ENCODE measurements around the gene PTPRT.

Gene PTPRT

DNA sequence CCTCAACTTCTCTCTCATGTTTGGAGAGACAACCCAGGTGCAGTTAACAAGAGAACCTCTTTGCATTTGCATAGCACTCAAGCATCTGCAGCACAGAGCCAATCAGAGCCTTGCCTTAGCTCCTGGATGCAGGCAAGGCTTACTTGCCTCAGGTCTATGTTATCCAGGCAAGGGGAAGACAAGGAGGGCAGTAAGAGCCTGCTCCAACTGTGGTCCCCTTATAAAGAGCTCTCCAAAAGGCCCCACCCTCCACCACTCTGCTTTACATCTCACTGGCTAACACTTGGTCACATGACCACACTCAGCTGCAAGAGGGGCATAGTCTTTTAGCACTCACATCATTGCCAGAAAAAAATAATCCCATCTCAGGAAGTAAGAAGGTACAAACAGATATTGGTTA is 540.0 kb downstream of the PTPRT start:
- DNase-seq (ENCODE audit: extremely low spot score) = no peak
- ChIA-PET POLR2A (no interaction called here), CTCF (interaction anchor here (2.3 kb wide), 1 partner anchor 10 kb away, joined by 6 read pairs; no protein-coding TSS in a partner anchor)
- TF ChIP-seq, protein P1, sequence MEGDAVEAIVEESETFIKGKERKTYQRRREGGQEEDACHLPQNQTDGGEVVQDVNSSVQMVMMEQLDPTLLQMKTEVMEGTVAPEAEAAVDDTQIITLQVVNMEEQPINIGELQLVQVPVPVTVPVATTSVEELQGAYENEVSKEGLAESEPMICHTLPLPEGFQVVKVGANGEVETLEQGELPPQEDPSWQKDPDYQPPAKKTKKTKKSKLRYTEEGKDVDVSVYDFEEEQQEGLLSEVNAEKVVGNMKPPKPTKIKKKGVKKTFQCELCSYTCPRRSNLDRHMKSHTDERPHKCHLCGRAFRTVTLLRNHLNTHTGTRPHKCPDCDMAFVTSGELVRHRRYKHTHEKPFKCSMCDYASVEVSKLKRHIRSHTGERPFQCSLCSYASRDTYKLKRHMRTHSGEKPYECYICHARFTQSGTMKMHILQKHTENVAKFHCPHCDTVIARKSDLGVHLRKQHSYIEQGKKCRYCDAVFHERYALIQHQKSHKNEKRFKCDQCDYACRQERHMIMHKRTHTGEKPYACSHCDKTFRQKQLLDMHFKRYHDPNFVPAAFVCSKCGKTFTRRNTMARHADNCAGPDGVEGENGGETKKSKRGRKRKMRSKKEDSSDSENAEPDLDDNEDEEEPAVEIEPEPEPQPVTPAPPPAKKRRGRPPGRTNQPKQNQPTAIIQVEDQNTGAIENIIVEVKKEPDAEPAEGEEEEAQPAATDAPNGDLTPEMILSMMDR (IDR thresholded peaks at IDR 0.05; ENCODE audit: control extremely low read depth, extremely low read depth, low read depth, missing control alignments) = no peak

DNA sequence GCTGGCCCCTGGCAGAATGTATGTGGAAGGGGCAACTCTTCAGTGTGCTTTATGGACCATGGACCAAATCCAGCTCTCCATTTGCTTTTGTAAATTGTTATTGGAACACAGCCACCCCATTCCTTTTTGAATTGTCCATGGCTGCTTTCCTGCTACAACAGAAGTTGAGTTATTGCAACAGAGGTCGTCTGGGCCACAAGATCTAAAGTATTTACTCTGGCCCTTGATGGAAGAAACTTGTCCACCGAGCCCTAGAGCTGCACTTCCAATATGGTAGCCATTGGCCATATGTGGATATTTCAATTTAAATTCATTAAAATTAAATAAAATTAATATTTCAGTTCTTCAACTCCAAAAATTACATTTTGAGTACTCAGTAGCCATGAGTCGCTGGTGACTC is 543.5 kb downstream of the PTPRT start:
- DNase-seq (ENCODE audit: extremely low spot score) = no peak
- POLR2A ChIA-PET = no interaction called here
- TF ChIP-seq, protein P1 (IDR thresholded peaks at IDR 0.05; ENCODE audit: control extremely low read depth, extremely low read depth, low read depth, missing control alignments) = no peak
- CTCF ChIA-PET = no interaction called here

- POLR2A ChIA-PET = no interaction called here
- TF ChIP-seq, protein P1 (IDR thresholded peaks at IDR 0.05; ENCODE audit: control extremely low read depth, extremely low read depth, low read depth, missing control alignments) = no peak
- DNase-seq (ENCODE audit: extremely low spot score) = no peak
These were observed 547.8 kb downstream of the PTPRT start for GRCh38 chr20:42641886-42642285.

GRCh38 chr20:42639140-42639539 is 550.6 kb downstream of the PTPRT start:
- TF ChIP-seq, protein P1 (IDR thresholded peaks at IDR 0.05; ENCODE audit: control extremely low read depth, extremely low read depth, low read depth, missing control alignments) = no peak
- DNase-seq (ENCODE audit: extremely low spot score) = no peak
- ChIA-PET POLR2A (no interaction called here), CTCF (no interaction called here)

More at GRCh38 chr20:42641886-42642285, 547.8 kb downstream of the PTPRT start:
- CTCF ChIA-PET = interaction anchor here (2.6 kb wide), 1 partner anchor 11 kb away, joined by 7 read pairs; no protein-coding TSS in a partner anchor

- TF ChIP-seq, protein P1 (IDR thresholded peaks at IDR 0.05; ENCODE audit: control extremely low read depth, extremely low read depth, low read depth, missing control alignments) = no peak
- POLR2A ChIA-PET = no interaction called here
- CTCF ChIA-PET = no interaction called here
- no peak for DNase-seq (ENCODE audit: extremely low spot score)
These were observed 553.9 kb downstream of the PTPRT start for GRCh38 chr20:42635699-42636411.

DNA sequence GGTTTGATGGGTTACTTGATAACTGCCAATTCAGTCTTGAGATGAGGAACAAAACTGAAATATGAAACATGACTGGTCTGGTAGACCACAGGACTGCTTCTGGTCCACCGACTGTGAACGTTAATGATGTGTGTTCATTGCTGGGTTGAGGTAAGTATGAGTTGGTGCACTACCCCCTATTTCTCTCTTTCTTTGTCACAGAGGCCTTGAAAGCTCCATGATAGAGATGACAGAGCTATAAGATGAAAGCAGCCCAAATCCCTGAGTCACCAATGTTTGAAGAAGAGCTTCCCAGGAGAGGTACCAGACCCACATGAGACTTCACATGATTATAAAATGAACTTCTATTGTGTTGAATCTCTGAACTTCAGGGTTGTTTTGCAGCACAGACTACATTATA is 555.5 kb downstream of the PTPRT start:
- CTCF ChIA-PET = no interaction called here
- POLR2A ChIA-PET = no interaction called here
- TF ChIP-seq, protein P1 (IDR thresholded peaks at IDR 0.05; ENCODE audit: control extremely low read depth, extremely low read depth, low read depth, missing control alignments) = no peak
- DNase-seq (ENCODE audit: extremely low spot score) = no peak

Measured in GM10248 (cell line).